GM21526 (cell line): Measurements from ENCODE around the gene HDDC3.
"Not testable (repeated sequence)": the region's sequence is repeated elsewhere in the genome, so short reads cannot be mapped to it uniquely, and the experiment has no call there.

Experiments
- ATAC-seq: cut with Tn5 transposase; IDR thresholded peaks from one replicate; pipeline ENCODE4 v1.9.1; 2021; ENCODE audit warnings: moderate library complexity; ENCODE audit not compliant: unreplicated experiment, low FRiP score

Gene HDDC3

DNA sequence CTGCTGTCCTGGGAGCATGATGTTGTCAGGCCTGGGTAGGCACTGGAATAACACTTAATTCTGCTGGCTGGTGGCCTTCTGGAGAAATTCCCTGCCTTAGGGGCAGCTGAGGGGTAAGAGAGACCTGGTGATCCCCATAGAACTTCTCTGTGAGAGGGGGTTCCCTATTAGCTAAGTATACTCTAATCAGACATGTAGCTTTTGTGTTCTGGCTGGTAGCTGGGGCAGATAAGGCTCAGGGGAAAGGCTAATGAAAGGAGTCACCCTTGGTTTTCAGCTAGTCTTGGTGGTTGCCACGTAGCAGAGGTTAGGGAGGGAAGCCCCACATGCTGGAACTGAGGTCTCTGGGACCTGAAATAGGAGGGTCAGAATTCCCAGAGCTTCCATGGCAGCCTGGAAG lies 952 bp upstream of the HDDC3 start:
- ATAC-seq = no peak

DNA sequence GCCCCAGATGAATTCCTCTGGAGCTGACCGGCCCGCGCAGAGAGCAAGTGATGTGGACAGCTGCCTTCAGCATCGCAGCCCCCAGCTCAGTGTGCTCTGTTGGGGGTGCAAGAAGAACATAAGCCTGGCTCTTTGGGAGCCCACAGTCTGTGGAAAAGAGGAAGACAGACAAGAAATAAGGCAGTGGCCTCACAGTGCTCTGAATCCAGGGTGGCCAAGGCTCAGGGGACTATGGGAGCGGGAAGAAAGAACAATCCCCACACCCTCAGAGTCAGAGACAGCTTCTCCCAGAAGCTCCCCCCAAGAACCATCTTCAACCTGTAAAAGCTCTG lies 277 bp upstream of the HDDC3 start:
- no peak for ATAC-seq

DNA sequence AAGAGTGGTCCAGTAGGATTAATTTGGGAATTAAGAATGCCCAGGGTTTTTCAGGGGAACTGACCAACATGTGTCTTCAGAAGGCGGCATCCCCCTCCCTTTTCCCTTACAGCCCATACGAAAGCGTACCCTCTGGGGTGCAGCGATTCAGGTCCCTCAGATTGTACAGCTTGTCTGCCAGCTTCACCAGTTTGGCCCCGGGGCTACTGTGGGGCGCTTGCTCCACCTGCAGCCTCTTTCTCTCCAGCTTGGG lies 848 bp downstream of the HDDC3 start:
- no peak for ATAC-seq

DNA sequence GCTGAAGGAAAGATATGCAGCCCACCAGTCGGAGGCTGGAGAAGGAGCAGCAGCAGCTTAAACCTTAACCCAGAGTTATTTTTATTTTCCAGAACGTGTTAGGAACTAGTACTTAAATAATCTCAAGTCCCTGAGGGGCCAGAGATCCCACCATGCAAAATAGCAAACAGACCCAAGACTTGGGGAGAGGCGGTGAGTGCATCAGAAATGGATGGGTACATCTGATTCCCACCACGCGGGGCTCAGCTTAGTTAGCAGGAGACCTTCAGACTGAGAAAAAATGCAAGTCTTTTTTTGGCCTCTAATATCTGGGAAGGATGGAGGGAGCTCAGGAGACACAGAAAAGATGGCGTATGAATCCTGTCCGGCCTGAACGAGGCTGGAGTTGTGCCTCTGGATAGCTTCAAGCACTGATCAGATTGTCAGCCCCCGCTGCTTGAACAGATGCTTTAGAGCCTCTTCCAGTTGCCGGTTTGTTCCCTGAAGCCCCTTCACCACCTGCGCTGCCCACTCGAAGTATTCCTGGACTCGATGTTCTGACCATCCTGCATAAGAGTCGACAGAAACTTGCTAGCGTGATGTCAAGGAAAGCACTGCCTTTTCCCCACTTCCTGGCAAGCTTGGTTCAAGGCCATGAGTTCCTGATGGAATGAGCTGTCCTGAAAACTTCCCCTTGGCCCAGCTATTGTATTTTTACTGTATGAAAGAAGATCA lies 1.3 kb downstream of the HDDC3 start:
- ATAC-seq = no peak

DNA sequence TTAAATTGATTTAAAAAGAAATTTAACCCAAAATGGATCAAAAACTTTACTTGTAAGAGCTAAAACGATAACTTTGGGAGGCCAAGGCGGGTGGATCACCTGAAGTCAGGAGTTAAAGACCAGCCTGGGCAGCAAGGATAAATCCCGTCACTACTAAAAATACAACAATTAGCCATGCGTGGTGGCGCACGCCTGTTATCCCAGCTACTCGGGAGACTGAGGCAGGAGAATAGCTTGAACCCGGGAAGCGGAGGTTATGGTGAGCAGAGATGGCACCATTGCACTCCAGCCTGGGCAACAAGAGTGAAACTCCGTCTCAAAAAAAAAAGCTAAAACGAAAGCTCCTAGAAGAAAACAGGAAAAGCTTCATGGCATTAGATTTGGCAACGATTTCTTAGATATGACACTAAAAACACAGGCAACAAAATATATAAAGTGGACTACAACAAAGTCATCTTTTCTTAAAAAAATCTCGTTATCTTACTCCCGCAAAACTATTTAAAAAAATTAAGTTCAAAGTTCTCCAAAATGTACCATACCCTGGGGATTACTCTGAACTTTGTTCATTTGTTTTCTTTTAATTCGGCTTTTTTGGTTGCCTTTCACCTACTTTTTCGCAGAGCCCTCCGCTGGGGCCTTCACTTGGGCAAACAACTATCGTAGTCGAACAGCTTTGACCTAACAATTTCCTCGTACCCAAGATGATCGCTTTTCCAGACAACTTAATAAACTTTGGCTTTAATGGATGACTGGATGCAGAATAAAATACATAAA lies 2.9 kb downstream of the HDDC3 start:
- ATAC-seq = no peak

DNA sequence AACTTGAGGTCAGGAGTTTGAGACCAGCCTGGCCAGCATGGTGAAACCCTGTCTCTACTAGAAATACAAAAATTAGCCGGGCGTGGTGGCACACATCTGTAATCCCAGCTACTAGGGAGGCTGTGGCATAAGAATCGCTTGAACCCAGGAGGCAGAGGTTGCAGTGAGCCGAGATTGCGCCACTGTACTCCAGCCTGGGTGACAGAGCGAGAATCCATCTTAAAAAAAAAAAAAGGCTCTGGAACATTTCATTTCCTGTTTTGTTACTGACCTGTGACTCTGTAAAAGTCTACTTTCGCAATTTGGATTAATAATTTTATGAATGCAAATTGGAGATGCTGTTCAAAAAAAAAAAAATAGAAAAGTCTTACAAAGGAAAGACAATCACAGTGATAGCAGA lies 4.2 kb downstream of the HDDC3 start:
- not testable (repeated sequence) for ATAC-seq

DNA sequence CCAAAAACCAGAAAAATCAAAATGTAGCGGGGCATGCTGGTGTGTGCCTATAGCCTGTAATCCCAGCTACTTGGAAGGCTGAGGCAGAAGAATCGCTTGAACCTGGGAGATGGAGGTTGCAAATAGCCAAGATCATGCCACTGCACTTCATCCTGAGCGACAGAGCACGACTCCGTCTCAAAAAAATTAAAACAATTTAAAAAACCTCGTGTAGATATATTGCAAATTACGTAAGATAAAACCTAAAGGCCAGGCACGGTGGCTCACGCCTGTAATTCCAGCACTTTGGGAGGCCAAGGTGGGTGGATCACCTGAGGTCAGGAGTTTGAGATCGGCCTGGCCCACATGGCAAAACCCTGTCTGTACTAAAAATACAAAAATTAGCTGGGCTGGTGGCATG lies 5.6 kb downstream of the HDDC3 start:
- not testable (repeated sequence) for ATAC-seq

DNA sequence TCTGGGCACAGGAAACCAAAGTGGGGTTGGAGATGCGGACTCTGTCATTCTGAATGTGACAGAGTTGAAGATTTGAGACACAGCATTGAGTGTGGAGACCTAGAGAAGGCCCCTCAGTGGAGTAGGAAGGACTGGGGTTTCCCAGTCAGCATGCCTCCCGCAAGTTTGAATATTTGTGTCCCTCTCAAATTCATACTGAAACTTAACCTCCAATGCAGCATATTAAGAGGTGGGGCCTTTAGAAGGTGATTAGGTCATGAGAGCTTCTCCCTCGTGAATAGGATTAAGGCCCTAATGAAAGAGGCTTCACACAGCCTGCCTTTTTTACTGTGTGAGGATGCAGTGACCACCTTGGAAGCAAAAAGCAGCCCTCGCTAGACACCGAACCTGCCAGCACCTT lies 8.0 kb downstream of the HDDC3 start:
- ATAC-seq = peak; percentile 62

DNA sequence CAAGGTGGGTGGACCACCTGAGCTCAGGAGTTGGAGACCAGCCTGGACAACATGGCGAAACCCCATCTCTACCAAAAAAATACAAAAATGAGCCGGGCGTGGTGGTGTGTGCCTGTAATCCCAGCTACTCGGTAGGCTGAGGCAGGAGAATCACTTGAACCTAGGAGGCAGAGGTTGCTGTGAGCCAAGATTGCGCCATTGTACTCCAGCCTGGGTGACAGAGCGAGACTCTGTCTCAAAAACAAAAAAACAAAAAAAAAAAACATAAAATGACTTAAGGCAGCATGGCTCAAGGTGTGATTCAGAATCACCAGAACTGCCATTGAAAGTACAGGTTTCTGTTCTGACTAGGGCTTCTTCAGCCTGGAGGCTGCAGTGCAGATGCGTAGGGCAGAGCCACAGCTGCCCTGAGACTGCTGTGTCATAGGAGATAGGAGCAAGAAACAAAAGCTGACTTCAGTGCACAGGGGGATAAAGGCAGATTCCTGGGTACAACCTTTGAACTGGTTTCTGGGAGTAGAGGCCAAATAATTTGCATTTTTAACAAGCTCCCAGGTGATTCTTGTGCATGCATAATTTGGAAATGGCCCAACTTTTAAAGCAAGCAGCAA lies 9.5 kb downstream of the HDDC3 start:
- peak; percentile 68 for ATAC-seq

DNA sequence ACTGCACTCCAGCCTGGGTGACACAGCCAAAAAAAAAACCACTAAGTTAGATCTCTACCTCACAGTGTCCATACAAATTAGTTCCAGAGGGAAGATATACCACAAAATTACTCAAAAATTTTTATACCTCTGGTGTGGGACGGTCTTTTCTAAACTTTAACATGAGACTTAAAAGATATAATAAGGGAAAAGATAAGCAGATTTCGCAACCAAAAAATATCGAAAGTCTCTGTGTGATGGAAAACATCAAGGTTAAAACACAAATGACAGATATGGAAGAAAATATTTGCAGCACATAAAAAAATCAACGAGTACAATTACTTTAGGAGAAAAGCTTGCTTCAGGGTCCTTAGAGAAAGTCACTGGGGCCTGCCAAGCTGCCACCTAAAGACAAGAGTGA lies 10.5 kb downstream of the HDDC3 start:
- no peak for ATAC-seq

DNA sequence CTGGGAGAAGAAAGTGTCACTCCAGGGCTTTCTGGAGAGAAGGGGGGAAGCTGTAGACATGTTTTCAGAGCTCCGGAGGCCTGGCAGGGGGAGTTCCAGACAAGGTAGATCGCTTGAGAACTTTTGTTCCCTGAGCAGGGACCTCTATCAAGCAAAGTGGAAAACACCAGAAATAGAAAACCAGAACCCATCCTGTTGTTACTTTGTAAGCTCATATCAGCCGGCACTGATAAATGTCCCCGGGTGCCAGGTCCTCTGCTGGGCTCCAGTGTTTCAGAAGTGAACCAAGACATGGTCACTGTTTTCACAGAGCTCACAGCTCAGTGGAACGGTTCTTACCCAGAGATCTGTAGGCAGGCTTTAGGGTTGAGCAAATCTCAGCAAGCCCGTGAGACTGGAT lies 13.5 kb downstream of the HDDC3 start:
- no peak for ATAC-seq

DNA sequence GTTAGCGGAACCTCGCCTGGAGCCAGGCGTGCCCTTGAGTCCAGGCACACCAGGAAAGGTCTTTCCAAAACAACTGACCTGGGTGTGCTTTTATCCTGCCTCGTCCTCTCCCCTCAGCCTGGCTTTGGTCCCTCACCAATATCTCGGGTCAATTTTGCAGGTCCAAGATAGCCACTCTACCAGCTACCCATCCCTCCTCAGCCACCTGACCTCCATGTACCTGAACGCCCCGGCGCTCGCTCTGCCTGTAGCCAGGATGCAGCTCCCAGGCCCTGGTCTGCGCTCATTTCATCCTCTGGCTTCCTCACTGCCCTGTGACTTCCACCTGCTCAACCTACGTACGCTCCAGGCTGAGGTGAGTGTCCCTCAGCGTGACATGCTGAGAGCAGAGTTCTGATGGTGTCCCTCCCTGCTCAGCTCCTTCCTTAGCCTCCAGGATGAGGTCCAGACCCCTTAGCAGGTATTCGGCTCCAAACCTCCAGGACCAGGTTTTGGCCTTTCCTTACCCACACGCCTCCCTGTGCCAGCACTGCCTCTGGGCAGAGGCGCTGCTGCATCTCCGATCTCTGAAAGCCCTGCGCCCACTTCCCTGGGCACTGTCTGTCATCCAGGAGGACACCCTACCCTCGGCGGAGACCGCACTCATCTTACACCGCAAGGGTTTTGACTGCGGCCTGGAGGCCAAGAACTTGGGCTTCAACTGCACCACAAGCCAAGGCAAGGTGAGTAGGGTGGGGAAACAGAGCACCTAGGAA lies 14.1 kb downstream of the HDDC3 start:
- no peak for ATAC-seq

DNA sequence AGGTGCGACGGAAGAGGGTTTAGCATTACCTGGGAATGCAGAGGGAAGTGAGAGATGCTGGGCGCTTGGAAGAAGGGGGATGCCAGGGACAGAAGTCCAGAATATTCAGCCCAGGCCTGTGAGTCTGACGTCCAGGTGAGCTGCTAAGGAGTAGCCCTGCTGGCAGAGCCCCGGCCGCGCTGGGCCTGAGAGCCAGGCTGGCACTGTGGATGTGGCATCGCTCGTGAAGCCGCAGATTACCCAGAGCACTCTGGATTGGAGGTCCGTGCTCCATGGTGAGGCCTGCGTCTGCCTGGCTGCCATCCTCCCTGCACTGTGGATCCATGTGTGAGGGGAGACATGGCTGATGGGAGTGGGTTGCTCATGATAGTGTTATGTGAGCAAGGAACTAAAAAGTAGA lies 14.8 kb downstream of the HDDC3 start:
- no peak for ATAC-seq

DNA sequence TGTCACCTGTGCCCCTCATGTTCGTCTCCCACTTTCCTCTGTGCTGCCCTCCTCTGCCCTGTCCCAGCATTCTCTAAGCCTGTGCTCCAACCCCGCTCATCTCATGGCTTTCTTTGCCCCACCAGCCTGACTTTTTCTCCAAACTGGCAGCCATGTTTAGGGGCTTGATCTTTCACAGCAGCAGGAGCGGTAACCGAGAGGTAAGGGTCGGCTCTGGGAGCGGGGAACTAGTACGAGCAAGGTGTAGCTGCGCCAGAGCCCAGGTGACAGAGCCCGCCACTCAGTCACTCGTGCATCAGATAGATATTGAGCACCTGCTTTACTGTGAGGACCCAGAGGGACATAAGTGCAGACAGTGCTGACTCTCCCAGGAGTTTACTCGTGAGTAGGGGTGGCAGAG lies 15.9 kb downstream of the HDDC3 start:
- ATAC-seq = no peak

DNA sequence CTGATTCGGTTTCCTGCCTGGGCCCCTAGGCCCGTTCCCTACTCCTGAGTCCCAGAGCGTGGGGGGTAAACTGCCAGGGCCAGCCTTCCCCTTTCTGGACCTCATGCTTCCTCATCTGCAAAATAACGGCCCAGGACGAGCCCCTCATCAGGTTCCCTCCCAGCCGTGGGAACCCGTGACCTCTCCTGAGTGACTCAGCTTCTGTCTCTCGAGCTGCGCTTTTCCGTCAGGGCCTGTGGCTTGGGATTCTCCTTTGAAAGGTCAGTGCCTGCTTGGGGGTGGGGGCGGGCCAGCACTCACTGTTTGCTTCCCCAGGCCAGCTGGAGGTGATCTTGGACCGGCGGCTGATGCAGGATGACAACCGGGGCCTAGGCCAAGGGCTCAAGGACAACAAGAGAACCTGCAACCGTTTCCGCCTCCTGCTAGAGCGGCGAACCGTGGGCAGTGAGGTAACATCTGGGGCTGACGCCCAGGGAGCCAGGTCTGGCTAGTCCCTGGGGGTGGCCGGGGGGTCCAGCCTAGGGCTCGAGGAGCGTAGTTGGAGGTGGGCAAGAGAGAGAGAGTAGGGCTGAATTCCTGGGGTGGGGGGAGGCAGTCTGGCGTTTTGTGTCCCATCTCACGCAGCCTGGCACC lies 16.4 kb downstream of the HDDC3 start:
- ATAC-seq = no peak

DNA sequence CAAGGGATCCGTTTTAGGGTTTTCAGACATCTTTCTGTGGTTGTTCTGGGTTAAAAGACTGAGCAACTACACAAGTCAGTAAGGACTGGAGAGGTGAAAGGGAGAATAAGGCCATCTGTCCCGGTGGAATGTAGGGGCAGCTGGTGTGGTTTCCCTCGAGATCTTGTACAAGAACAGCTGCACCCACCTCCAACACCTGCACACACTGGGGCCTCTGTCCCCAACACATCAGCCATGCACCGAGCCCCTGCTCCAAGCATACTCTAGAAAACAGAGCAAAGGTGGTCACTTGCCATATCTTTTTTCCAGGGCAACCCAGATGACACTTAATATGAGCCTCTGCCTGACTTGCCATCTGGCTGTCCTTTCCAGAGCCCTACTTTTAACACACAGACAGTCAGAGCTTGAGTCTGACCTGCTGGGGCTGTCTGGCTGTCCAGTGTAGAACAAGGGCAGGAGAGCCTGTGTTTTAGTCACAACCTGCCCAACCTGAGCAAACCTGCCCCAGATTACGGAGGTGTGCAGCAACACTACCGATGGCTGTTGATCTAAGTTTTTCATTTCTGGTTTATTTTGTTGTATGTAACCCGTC lies 17.0 kb downstream of the HDDC3 start:
- no peak for ATAC-seq

DNA sequence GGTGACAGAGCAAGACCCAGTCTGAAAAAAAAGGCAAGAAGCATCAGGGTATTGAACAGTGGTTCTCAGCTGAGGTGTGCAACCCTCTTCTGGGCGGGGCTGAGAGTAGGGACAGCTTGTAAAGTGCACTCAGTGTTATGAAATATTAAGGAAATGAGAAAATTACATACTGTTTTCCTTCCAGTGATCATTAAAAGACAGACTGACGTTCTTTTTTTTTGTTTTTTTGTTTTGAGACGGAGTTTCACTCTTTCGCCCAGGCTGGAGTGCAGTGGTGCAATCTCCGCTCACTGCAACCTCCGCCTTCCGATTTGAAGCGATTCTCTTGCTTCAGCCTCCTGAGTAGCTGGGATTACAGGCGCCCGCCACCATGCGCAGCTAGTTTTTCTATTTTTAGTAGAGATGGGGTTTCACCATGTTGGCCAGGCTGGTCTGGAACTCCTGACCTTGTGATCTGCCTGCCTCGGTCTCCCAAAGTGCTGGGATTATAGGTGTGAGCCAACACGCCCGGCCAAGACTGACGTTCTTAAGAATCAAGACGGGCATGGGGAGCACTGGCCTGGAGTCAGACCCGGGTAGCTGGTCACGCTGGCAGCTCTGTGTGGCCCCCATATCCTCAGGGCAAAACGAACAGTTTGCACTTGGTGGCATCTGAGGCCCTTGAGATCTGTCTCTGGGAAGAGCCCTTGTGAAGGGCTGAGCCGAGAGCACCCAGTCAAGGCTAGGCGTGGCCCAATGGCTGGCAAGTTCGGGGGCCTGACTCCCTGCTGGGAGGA lies 17.9 kb downstream of the HDDC3 start:
- no peak for ATAC-seq

DNA sequence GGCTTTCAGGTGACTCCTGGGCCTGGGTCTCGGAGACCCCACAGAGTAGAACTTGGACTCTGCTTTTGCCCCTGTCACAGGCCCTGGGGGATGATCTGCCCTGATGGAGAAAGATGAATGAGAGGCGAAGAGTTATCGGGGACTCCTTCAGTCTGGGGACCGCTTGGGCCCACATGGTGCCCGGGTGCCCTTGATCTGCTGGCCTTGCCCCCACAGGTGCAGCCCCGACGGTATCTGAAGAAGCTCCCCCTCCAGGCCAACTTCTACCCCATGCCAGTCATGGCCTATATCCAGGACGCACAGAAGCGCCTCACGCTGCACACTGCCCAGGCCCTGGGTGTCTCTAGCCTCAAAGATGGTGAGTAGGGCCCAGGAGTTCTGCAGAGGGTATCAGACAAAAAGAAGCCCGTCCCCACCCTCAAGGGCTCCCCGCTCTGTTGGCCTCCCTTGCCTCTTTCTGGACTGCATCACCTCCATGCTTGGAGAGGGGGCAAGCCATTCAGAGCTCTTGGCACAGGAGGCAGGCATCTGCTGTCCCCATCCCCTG lies 18.9 kb downstream of the HDDC3 start:
- ATAC-seq = no peak

DNA sequence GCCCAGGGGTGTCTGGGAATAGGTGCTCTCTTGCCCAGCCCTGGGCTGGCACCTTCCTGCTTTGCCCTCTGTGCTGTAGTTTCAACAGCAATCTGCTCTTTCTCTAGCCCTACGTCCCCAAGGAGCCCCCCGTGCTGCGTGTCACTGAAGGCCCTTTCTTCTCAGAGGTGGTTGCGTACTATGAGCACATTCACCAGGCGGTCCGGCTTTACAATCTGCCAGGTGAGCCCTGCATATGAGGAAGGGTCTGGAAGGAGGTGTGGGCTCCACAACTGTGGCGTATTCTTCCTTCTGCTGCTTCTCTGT lies 19.6 kb downstream of the HDDC3 start:
- ATAC-seq = no peak
